Endothelial cell of umbilical vein (primary cell): ENCODE data around the gene ELL2.

Experiments used
- EZH2 ChIP-seq: IDR thresholded peaks from 2 replicates; pipeline ENCODE4 v1.6.1; 2012; ENCODE audit warnings: borderline replicate concordance, low read depth, mild to moderate bottlenecking, moderate library complexity, low read length, inconsistent platforms; ENCODE audit not compliant: severe bottlenecking
- POLR2A ChIP-seq: IDR thresholded peaks from 2 replicates; pipeline ENCODE4 v1.6.1; 2012; ENCODE audit warnings: low read depth, mild to moderate bottlenecking, control low read depth, low read length
- TF ChIP-seq, protein P1 (sequence below), 2 donors: IDR thresholded peaks; 1 replicate in 1 of 2; 2 replicates in 1 of 2; pipeline ENCODE4 v1.5.1; 2011; ENCODE audit warnings: low read length in 2 of 2, mild to moderate bottlenecking in 2 of 2, moderate library complexity in 2 of 2, control low read depth in 1 of 2, inconsistent platforms in 1 of 2, low read depth in 1 of 2; ENCODE audit not compliant: insufficient read depth in 1 of 2; ENCODE audit errors: extremely low read depth in 1 of 2

DNA sequence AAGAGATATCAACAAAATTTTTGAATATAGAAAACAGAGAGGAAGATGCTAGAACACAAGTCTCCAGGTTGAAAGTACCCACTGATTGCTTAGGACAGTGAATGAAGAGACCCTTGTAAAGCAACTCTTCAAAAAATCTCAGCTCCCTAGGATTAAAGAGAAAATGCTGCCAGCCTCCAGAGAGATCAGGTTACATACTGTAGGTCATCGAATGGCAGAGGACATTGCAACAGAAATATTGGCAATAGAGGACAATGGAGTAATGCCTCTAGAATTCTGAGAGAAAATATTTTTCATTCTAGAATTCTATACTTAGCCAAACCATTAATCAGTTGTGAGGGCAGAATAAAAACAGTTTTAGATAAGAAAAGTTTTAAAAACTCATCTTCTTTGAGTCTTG lies 43.1 kb upstream of the ELL2 start:
- TF ChIP-seq POLR2A = no peak
- TF ChIP-seq, protein P1, sequence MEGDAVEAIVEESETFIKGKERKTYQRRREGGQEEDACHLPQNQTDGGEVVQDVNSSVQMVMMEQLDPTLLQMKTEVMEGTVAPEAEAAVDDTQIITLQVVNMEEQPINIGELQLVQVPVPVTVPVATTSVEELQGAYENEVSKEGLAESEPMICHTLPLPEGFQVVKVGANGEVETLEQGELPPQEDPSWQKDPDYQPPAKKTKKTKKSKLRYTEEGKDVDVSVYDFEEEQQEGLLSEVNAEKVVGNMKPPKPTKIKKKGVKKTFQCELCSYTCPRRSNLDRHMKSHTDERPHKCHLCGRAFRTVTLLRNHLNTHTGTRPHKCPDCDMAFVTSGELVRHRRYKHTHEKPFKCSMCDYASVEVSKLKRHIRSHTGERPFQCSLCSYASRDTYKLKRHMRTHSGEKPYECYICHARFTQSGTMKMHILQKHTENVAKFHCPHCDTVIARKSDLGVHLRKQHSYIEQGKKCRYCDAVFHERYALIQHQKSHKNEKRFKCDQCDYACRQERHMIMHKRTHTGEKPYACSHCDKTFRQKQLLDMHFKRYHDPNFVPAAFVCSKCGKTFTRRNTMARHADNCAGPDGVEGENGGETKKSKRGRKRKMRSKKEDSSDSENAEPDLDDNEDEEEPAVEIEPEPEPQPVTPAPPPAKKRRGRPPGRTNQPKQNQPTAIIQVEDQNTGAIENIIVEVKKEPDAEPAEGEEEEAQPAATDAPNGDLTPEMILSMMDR (IDR thresholded peaks at IDR 0.05; ENCODE audit: extremely low read depth in 1 of 2, insufficient read depth in 1 of 2, low read depth in 1 of 2, low read length in 2 of 2) = no peak
- no peak for TF ChIP-seq EZH2
